NCI-H82 treated with DMSO at 0.1 percent for 48 hours (cell line): ENCODE measurements around the gene WDR64.
"Not testable (repeated sequence)": the region's sequence is repeated elsewhere in the genome, so short reads cannot be mapped to it uniquely, and the experiment has no call there.

ENCODE experiments used
- DNase-seq: peaks from one replicate; lab custom pipeline; 2025; ENCODE audit not compliant: unreplicated experiment; lab: John Stamatoyannopoulos, UW

The WDR64 gene

GRCh38 chr1:241735493-241735926 is 83.4 kb downstream of the WDR64 start:
- not testable (repeated sequence) for DNase-seq

- DNase-seq, result no peak
These were observed 84.3 kb downstream of the WDR64 start for GRCh38 chr1:241736387-241736786.

DNA sequence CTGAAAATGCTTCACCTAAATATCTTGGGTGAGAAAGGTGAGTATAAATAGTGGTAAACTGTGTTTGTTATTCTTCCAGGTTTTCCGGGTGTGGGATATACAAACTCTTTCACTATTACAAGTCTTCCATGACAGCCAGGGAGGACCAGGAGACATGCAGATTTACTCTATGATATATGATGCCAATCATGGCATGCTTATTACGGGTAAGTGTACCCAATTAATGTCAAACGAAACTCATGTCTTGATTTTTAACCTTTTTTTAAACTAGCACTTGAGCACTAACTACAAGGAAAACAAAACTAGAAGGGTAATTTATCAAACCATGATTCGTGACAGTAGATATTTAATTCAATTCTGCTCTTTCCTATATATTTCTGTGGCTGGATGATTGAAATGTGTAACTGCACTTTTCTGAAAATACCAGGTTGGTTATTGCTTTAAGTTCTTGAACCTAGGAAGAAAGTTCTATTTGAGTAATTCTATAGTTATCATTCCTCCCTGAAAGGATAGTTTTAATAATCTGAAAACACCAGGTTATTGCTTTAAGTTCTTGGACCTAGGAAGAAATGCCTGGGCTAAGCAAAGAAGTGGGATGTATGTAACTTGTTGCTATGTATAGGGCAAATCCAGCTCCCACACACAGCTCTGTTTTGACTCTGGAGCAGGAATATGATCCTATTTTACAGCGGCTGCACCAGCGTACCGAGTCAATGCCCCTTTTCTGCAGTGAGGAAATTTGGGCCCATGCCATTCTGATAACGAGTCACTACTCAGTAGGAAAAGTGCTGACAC is 86.4 kb downstream of the WDR64 start:
- DNase-seq, result no peak

GRCh38 chr1:241742084-241742483 is 90.0 kb downstream of the WDR64 start:
- DNase-seq, result no peak

- DNase-seq, result no peak
These were observed 92.5 kb downstream of the WDR64 start for GRCh38 chr1:241744591-241744990.

DNA sequence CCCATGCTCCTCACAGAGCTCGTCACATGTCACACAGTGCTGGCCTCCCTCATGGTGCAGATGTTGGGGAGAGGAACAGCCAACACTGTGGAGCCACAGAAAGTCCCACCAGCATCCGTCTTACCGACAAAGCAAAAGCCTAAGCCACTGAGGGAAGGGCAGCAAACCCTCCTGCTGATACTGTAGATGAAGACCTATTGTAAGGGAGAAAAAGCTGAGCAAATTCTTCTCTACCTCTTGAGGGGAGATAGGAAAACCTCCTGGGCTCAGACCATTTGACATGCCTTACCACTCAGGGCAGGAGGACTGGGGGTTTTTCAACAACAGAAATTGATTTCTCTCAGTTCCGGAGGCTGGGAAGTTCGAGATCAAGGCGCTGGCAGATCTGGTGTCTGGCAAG is 95.9 kb downstream of the WDR64 start:
- no peak for DNase-seq

GRCh38 chr1:241749041-241749944 is 97.2 kb downstream of the WDR64 start:
- DNase-seq, result no peak

- no peak for DNase-seq
These were observed 98.0 kb downstream of the WDR64 start for GRCh38 chr1:241749945-241750695.

DNA sequence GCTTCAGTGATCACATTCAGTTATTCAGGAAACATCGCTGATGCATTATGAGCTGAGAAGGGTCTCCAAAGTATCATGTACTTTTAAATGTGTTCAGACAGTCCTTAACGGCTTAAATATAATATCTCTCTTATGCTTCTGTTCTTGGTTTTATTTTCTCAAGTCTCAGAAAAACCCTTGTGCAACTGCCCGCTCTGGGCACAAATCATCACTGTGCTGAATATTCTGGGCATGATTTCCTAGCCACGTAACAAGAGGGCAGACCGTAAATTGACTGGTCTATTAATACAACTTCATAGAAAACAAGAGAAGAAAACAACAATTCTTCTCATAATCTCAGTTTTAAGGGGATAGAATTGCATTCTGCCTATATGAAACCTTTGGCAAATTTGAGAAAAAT is 99.4 kb downstream of the WDR64 start:
- DNase-seq, result no peak

GRCh38 chr1:241762713-241763339 is 110.7 kb downstream of the WDR64 start:
- no peak for DNase-seq

- DNase-seq, result no peak
These were observed 113.3 kb downstream of the WDR64 start for GRCh38 chr1:241765390-241765789.

DNA sequence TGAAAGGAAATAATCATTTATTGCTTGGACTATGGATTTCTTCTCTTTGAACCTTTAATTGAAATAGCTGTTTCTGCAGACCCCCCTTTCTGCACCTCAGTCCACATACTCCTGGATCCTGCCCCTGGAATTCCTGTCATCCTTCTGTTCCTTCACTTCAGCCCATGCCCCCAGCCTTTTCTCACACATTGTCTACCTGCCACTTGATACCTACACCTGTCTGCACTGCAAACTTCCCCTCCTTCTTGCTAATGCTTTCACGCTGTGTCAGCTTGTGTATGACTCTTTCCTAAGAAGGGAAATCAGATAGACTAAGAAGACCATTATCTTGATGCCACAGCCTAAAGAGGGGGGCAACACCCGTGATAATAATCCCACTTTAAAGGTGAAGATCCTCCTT is 115.7 kb downstream of the WDR64 start:
- no peak for DNase-seq

GRCh38 chr1:241770115-241770514 is 118.0 kb downstream of the WDR64 start:
- DNase-seq, result no peak

DNA sequence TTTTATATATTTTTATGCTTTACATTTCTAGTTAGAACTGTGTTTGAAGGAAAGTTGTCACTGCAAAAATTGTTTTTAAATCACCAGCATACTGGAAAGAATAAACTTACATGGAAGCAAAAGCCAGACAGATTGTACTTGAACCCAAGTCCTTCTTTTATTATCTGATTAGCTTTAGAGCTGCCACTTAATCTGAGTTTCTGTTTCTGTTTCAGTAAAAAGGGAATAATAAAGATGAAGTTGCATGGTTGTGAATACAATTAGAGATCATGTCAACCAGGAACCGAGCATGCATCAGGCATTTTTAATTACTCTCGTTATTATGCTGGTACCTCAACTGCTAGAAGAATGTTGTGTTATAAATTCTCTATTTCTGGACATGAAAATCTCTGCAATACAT is 119.0 kb downstream of the WDR64 start:
- DNase-seq, result no peak

DNA sequence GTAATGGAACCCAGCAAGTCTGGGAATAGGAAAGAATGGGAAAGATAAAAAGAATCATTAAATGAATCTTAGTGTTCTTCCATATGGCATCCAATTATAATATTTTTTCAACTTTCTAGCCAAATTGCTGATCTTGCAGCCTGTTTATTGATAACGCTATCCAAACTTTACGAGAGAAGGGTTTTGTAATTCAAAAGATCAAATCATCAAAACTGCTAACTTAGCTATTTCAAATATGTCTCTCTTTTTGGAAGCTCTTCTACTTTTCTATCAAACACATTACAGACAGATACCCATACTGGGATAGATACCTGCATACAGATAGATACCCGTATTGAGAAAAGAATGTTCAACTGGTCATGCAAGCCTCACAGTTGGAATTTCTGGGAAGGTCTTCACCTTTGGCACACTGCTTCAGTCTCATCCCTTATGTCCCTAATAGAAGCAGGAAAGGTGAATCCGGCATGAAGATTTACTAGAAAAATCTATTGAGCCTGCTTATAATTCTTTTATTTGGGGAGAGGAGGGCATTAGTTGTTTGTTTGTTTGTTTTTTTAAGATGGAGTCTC is 120.9 kb downstream of the WDR64 start:
- no peak for DNase-seq

DNA sequence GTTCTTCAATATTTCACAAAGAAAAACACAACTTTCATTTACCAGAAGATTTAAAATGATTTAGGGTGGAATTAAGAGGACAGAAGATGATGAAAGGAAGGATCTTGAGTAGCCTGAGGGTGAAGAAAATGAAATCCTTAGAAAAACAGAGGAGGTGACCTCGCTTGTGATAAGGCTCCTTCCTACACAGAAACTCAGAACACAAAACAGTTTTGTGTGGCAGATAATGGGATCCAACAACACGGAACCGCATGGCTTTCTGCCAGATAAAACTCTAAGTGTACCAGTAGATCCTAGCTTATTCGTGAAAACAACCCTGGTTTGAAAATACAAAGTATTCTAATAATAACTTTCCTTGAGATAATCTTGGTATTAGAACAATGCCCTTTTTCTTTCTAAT is 121.9 kb downstream of the WDR64 start:
- no peak for DNase-seq

DNA sequence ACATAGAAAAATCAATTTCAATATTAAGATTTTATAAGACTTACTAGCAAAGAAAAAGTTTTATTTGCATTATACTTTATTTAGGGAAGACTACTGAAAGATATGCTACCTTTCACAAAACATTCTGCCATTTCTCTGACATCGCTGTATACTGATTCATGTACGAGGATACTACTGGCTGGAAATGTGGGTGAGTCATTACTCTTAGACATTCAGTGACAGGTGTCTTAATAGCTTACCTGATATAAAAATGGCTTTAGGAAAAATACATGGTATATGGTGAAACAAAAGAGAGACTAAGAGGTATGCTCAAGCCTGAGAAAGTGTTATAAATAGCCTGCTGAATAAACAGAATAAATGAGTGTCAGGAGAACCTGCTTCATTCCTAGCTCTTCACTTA is 122.9 kb downstream of the WDR64 start:
- no peak for DNase-seq

GRCh38 chr1:241776911-241777310 is 124.8 kb downstream of the WDR64 start:
- DNase-seq, result no peak

DNA sequence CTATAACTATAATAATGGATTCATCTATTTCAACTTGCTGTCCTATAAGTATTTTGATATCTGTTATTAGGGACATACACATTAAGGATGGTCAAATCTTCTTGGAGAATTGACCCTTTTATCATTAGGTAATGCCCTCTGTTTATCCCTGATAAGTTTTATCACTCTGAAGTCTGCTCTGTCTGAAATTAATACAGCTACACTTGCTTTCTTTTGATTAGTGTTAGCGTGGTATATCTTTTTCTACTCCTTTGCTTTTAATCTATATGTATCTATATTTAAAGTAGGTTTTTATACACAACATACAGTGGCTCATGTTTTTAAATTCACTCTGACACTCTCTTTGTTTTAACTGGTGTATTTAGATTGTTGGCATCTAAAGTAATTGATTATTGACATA is 126.0 kb downstream of the WDR64 start:
- DNase-seq, result no peak

DNA sequence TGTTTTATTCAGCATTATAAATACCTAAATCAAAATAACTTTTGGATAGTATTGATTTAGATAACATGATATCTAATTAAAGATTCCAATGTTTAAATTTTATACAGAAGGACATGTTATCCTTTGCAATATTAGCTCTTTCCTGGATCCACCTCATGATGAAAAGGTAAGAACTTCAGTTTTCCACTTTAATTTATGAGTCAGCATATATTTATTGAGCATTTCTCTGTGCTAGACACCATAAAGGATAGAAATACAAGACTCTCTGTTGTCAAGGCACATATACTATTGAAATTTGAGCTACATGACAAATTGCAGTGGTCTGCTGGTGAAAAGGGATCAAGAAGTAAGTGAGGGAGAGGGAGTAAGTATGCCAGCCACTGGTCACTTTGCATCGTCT is 127.8 kb downstream of the WDR64 start:
- DNase-seq, result no peak

DNA sequence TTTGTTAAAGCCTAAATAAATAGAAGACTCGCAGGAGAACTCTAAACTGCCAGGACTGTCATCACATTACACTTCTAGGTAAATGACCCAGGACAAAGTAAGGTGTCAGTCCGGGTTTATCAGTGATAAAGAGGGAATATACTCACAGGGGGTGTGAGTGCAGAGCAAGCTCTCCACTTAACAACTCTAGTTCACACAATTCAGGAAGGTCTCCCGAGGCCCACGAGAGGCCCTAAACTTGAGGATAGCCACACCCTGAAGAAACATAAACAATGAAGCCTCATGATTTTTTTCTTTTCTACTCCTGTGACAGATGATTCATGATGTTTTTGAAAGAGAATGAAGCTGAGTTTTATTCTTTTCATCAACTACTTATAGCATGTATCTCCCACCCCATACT is 130.3 kb downstream of the WDR64 start:
- DNase-seq, result no peak
